Hematopoietic multipotent progenitor cell treated with erythropoietin and hydrocortisone succinate and interleukin-3 and kit ligand, for 17 days (in vitro differentiated cells): ENCODE measurements around the gene MACIR.
"Not testable (repeated sequence)": the region's sequence is repeated elsewhere in the genome, so short reads cannot be mapped to it uniquely, and the experiment has no call there.

ENCODE experiments used
- DNase-seq: peaks from one replicate; pipeline ENCODE4 v3.0.0-alpha.2; 2015; ENCODE audit warnings: low spot score

Gene MACIR

GRCh38 chr5:103258368-103258956 is at the start of gene MACIR:
TSS of gene MACIR (plus strand) at chr5:103258763. CDS start at chr5:103275920, 17,157 bp downstream.
- DNase-seq = peak; percentile 94

- DNase-seq = no peak
These were observed 49.5 kb upstream of the MACIR start for GRCh38 chr5:103209065-103209464.

GRCh38 chr5:103210952-103211351 is 47.6 kb upstream of the MACIR start:
- no peak for DNase-seq

- no peak for DNase-seq
These were observed 46.7 kb upstream of the MACIR start for GRCh38 chr5:103211576-103212561.

- DNase-seq = no peak
These were observed 42.4 kb upstream of the MACIR start for GRCh38 chr5:103216137-103216536.

- no peak for DNase-seq
These were observed 41.9 kb upstream of the MACIR start for GRCh38 chr5:103216697-103217096.

- DNase-seq = no peak
These were observed 41.5 kb upstream of the MACIR start for GRCh38 chr5:103217101-103217500.

- DNase-seq = no peak
These were observed 40.4 kb upstream of the MACIR start for GRCh38 chr5:103218164-103218563.

GRCh38 chr5:103219074-103219473 is 39.5 kb upstream of the MACIR start:
- not testable (repeated sequence) for DNase-seq

GRCh38 chr5:103223031-103223955 is 35.3 kb upstream of the MACIR start:
- no peak for DNase-seq

- DNase-seq = peak; percentile 69
These were observed 34.3 kb upstream of the MACIR start for GRCh38 chr5:103224118-103224893.

- DNase-seq = no peak
These were observed 33.7 kb upstream of the MACIR start for GRCh38 chr5:103224894-103225246.

- DNase-seq = no peak
These were observed 30.5 kb upstream of the MACIR start for GRCh38 chr5:103228061-103228460.

GRCh38 chr5:103228588-103228987 is 30.0 kb upstream of the MACIR start:
- DNase-seq = no peak

- peak; percentile 58 for DNase-seq
These were observed 26.1 kb upstream of the MACIR start for GRCh38 chr5:103232393-103232999.

GRCh38 chr5:103234239-103234975 is 24.2 kb upstream of the MACIR start:
- no peak for DNase-seq

- no peak for DNase-seq
These were observed 22.7 kb upstream of the MACIR start for GRCh38 chr5:103235891-103236290.

GRCh38 chr5:103237778-103238177 is 20.8 kb upstream of the MACIR start:
- DNase-seq = no peak

GRCh38 chr5:103243665-103244064 is 14.9 kb upstream of the MACIR start:
- DNase-seq = no peak

- no peak for DNase-seq
These were observed 14.2 kb upstream of the MACIR start for GRCh38 chr5:103244398-103244797.
